Measurements from ENCODE around the gene OR56A5.

OR56A5 gene

GRCh38 chr11:5968394-5968793 is at the start of gene OR56A5:
Gene OR56A5 (minus strand): TSS chr11:5968494. CDS start chr11:5968494, 0 bp downstream.
- no peak for DNase-seq (ENCODE audit: low read depth in 1 of 2, low spot score in 1 of 2)
- in situ Hi-C loops (cut with HindIII; ENCODE audit: low pct_unique_long_range_greater_than_20kb, low sequenced_read_pairs): no loop called here
- TF ChIP-seq JUND (IDR thresholded peaks at IDR 0.05; ENCODE audit: low read depth): no peak

- in situ Hi-C loops (cut with HindIII; ENCODE audit: low pct_unique_long_range_greater_than_20kb, low sequenced_read_pairs): no loop called here
- no peak for DNase-seq (ENCODE audit: low read depth in 1 of 2, low spot score in 1 of 2)
- TF ChIP-seq JUND (IDR thresholded peaks at IDR 0.05; ENCODE audit: low read depth): no peak
Observed at GRCh38 chr11:6013042-6013441, 44.7 kb upstream of the OR56A5 start.

GRCh38 chr11:6012035-6012668 is 43.9 kb upstream of the OR56A5 start:
- in situ Hi-C loops (cut with HindIII; ENCODE audit: low pct_unique_long_range_greater_than_20kb, low sequenced_read_pairs): no loop called here

GRCh38 chr11:6006846-6007245 is 38.6 kb upstream of the OR56A5 start, which contains the start of gene OR56A4:
Gene OR56A4 (minus strand): TSS chr11:6006946. CDS start chr11:6002992, 3,954 bp downstream.
- in situ Hi-C loops (cut with HindIII; ENCODE audit: low pct_unique_long_range_greater_than_20kb, low sequenced_read_pairs): no loop called here
- no peak for DNase-seq (ENCODE audit: low read depth in 1 of 2, low spot score in 1 of 2)
- TF ChIP-seq JUND (IDR thresholded peaks at IDR 0.05; ENCODE audit: low read depth): no peak

More at GRCh38 chr11:6012035-6012668, 43.9 kb upstream of the OR56A5 start:
- TF ChIP-seq JUND (IDR thresholded peaks at IDR 0.05; ENCODE audit: low read depth): no peak
- DNase-seq (ENCODE audit: low read depth in 1 of 2, low spot score in 1 of 2): no peak

- TF ChIP-seq JUND (IDR thresholded peaks at IDR 0.05; ENCODE audit: low read depth): no peak
- in situ Hi-C loops (cut with HindIII; ENCODE audit: low pct_unique_long_range_greater_than_20kb, low sequenced_read_pairs): no loop called here
- no peak for DNase-seq (ENCODE audit: low read depth in 1 of 2, low spot score in 1 of 2)
Observed at GRCh38 chr11:6006395-6006794, 38.1 kb upstream of the OR56A5 start.

- no peak for DNase-seq (ENCODE audit: low read depth in 1 of 2, low spot score in 1 of 2)
- no peak for TF ChIP-seq JUND (IDR thresholded peaks at IDR 0.05; ENCODE audit: low read depth)
- in situ Hi-C loops (cut with HindIII; ENCODE audit: low pct_unique_long_range_greater_than_20kb, low sequenced_read_pairs): no loop called here
Observed at GRCh38 chr11:6002202-6002699, 34.0 kb upstream of the OR56A5 start.

- in situ Hi-C loops (cut with HindIII; ENCODE audit: low pct_unique_long_range_greater_than_20kb, low sequenced_read_pairs): no loop called here
- TF ChIP-seq JUND (IDR thresholded peaks at IDR 0.05; ENCODE audit: low read depth): no peak
- no peak for DNase-seq (ENCODE audit: low read depth in 1 of 2, low spot score in 1 of 2)
Observed at GRCh38 chr11:5994791-5995190, 26.5 kb upstream of the OR56A5 start.

- TF ChIP-seq JUND (IDR thresholded peaks at IDR 0.05; ENCODE audit: low read depth): no peak
- peak; percentile 11 to 31 for DNase-seq (ENCODE audit: low read depth in 1 of 2, low spot score in 1 of 2)
- in situ Hi-C loops (cut with HindIII; ENCODE audit: low pct_unique_long_range_greater_than_20kb, low sequenced_read_pairs): no loop called here
Observed at GRCh38 chr11:5992604-5993251, 24.4 kb upstream of the OR56A5 start.

- in situ Hi-C loops (cut with HindIII; ENCODE audit: low pct_unique_long_range_greater_than_20kb, low sequenced_read_pairs): no loop called here
- no peak for DNase-seq (ENCODE audit: low read depth in 1 of 2, low spot score in 1 of 2)
- no peak for TF ChIP-seq JUND (IDR thresholded peaks at IDR 0.05; ENCODE audit: low read depth)
Observed at GRCh38 chr11:5992150-5992549, 23.9 kb upstream of the OR56A5 start.

- no peak for TF ChIP-seq JUND (IDR thresholded peaks at IDR 0.05; ENCODE audit: low read depth)
- peak; percentile 2 to 69 for DNase-seq (ENCODE audit: low read depth in 1 of 2, low spot score in 1 of 2)
- in situ Hi-C loops (cut with HindIII; ENCODE audit: low pct_unique_long_range_greater_than_20kb, low sequenced_read_pairs): no loop called here
Observed at GRCh38 chr11:5989203-5989602, 20.9 kb upstream of the OR56A5 start.

- DNase-seq (ENCODE audit: low read depth in 1 of 2, low spot score in 1 of 2): no peak
- TF ChIP-seq JUND (IDR thresholded peaks at IDR 0.05; ENCODE audit: low read depth): no peak
- in situ Hi-C loops (cut with HindIII; ENCODE audit: low pct_unique_long_range_greater_than_20kb, low sequenced_read_pairs): no loop called here
Observed at GRCh38 chr11:5986885-5987284, 18.6 kb upstream of the OR56A5 start, which contains the start of gene OR52L1. Gene OR52L1 (minus strand): TSS chr11:5986985. CDS start chr11:5986930, 55 bp downstream.

- in situ Hi-C loops (cut with HindIII; ENCODE audit: low pct_unique_long_range_greater_than_20kb, low sequenced_read_pairs): no loop called here
- DNase-seq (ENCODE audit: low read depth in 1 of 2, low spot score in 1 of 2): no peak
- TF ChIP-seq JUND (IDR thresholded peaks at IDR 0.05; ENCODE audit: low read depth): no peak
Observed at GRCh38 chr11:5983443-5983842, 15.1 kb upstream of the OR56A5 start.

GRCh38 chr11:5973530-5973929 is 5.2 kb upstream of the OR56A5 start:
- no peak for DNase-seq (ENCODE audit: low read depth in 1 of 2, low spot score in 1 of 2)
- TF ChIP-seq JUND (IDR thresholded peaks at IDR 0.05; ENCODE audit: low read depth): no peak
- in situ Hi-C loops (cut with HindIII; ENCODE audit: low pct_unique_long_range_greater_than_20kb, low sequenced_read_pairs): no loop called here

Measured in T47D (cell line).